ENCODE measurements around the gene PXK.

Gene PXK

GRCh38 chr3:58383904-58384303 is 51.2 kb downstream of the PXK start:
- no peak overlapping the region for H3K4me3 ChIP-seq (ENCODE audit: low read depth, low read length)
- no peak for TF ChIP-seq CTCF (IDR thresholded peaks at IDR 0.05; ENCODE audit: low read depth, low read length)

GRCh38 chr3:58384381-58385090 is 51.8 kb downstream of the PXK start:
- no peak for TF ChIP-seq CTCF (IDR thresholded peaks at IDR 0.05; ENCODE audit: low read depth, low read length)
- H3K4me3 ChIP-seq (ENCODE audit: low read depth, low read length): no peak overlapping the region

GRCh38 chr3:58386626-58387365 is 54.1 kb downstream of the PXK start:
- no peak for TF ChIP-seq CTCF (IDR thresholded peaks at IDR 0.05; ENCODE audit: low read depth, low read length)
- no peak overlapping the region for H3K4me3 ChIP-seq (ENCODE audit: low read depth, low read length)

- H3K4me3 ChIP-seq (ENCODE audit: low read depth, low read length): no peak overlapping the region
- no peak for TF ChIP-seq CTCF (IDR thresholded peaks at IDR 0.05; ENCODE audit: low read depth, low read length)
Observed at GRCh38 chr3:58387650-58388546, 55.2 kb downstream of the PXK start.

GRCh38 chr3:58388550-58389091 is 55.9 kb downstream of the PXK start:
- no peak for TF ChIP-seq CTCF (IDR thresholded peaks at IDR 0.05; ENCODE audit: low read depth, low read length)

GRCh38 chr3:58391156-58391865 is 58.6 kb downstream of the PXK start:
- TF ChIP-seq CTCF (IDR thresholded peaks at IDR 0.05; ENCODE audit: low read depth, low read length): no peak
- H3K4me3 ChIP-seq (ENCODE audit: low read depth, low read length): no peak overlapping the region

More at GRCh38 chr3:58388550-58389091, 55.9 kb downstream of the PXK start:
- no peak overlapping the region for H3K4me3 ChIP-seq (ENCODE audit: low read depth, low read length)

Data from WI38 (cell line).